Activated CD4-positive, alpha-beta T cell treated with anti-CD3 and anti-CD28 coated beads, Interleukin-2, Interleukin-4, amounts not matched to agents 100 ng/mL and 50 ng/mL, durations not matched to agents 16 hours and 8 hours (primary cell): ENCODE measurements around the gene FREY1.

Source experiments
- DNase-seq: peaks from one replicate; pipeline ENCODE4 v3.0.0-alpha.2; 2020; ENCODE audit warnings: low spot score

The FREY1 gene

GRCh38 chr11:45906965-45907611 is at the start of gene FREY1:
Gene FREY1, minus strand, starts transcription at chr11:45907271. Its CDS starts 26 bp downstream, at chr11:45907245.
- DNase-seq, result no peak

DNA sequence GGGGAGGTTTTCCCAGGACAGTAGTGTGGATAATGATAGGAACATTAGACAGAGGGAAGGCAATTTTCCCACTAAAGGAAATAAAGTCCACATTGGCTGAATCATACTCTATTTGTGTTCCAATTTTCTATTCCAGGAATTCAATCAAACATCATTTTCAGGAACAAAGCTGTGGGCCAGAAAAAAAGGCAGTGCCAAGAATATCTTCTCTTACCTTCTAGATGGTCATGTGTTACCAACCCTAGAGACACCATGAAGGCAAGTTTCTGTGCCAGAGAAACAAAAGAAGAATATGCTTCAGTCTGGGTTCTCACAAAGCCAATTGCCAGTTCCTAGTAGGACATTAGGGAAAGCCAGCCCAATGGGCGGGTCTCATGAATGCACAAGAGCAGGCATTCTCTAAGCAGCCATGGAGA is 42.9 kb upstream of the FREY1 start:
- DNase-seq, result no peak

DNA sequence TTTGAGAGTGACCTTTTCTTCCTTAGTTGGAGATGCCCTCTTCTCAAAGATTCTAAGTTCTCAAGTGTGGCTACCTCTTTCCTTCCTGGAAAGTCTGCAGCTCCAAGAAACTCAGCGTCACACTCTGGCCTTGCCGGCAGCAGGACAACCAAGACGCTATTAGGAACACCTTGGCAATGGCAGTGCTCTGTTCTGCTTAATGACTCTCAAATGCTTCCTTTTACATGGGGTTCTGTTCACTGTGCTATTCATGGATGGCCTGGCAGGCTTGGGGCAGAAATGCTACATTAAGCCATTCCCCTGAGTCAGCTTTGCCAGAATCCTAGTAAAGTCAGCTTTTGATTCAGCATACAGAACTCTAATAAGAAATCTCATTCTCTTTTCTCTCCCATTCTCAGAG is 41.3 kb upstream of the FREY1 start:
- DNase-seq, result no peak

DNA sequence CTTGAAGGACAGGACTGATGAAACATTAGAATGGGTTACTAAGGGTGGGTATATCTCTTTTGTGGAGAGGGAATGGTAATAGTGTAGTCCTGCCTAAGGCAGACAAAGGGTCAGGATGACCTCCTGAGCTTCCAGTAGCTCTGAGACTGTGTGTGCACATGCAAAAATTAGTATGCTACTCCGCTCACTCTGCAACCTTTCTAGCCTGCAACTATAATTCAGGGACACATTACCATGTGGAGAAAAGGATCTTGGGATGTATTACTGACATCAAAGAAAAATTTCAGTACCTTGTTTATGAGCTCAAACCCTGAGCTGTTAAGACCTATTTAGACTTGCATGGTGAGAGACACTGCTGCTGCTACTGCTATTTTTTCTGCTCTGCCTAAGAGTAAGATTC is 40.8 kb upstream of the FREY1 start:
- DNase-seq, result no peak

- no peak for DNase-seq
Observed at GRCh38 chr11:45945397-45945999, 38.4 kb upstream of the FREY1 start.

GRCh38 chr11:45942381-45942780 is 35.3 kb upstream of the FREY1 start:
- no peak for DNase-seq

GRCh38 chr11:45941285-45941684 is 34.2 kb upstream of the FREY1 start:
- DNase-seq, result no peak

DNA sequence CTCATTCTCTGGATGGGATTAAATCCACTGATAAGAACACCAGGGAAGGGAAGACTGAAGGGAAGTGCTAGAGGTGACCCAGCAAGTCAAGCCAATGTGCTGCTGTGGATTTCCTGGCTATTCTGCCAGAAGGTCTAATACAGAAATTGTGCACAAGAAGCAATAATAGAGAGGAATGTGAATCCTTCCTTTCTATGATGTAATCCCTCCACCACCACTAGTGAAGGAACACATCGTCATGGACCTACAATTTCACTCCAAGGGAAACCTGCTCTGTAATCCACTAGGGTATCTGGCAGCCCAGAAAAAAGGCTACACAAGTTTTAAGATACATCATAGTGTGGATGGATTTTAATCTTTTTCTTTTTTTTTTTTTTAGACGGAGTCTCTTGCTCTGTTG is 32.8 kb upstream of the FREY1 start:
- DNase-seq, result no peak

GRCh38 chr11:45937916-45938315 is 30.8 kb upstream of the FREY1 start:
- DNase-seq, result no peak

- no peak for DNase-seq
Observed at GRCh38 chr11:45936511-45937054, 29.5 kb upstream of the FREY1 start.

DNA sequence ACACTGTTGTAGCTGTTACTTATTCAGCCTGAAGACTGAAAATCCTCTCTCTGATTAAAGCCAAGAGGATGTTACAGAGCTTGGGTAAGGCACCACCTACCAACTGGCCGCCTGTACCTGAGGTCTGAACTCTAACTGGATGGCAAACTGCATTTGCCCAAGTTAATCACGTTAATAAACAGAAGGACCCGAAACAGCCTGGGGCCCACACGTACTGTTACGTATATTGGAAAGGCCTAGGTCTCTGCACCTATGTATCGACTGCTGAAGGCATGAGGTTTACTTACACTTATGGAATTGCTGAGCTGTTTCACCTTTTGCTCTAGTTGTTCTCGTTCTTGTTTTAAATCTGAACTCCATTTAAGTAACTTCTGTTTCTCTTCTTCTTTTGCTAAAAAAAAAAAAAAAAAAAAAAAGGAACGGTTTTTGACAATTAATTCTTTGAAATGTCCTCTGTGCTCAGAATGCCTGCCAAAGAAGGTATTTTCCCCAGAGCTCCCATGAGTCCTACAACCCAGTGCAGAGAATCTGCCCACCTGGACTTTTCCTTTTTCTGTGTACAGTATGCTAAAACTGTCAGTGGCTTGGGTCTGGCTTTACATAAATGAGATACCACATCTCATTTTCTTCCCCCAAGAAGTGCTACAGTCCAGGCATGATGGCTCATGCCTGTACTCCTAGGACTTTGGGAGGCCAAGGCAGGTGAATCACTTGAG is 28.4 kb upstream of the FREY1 start:
- no peak for DNase-seq

GRCh38 chr11:45934580-45935318 is 27.7 kb upstream of the FREY1 start:
- no peak for DNase-seq

- no peak for DNase-seq
Observed at GRCh38 chr11:45933846-45934579, 26.9 kb upstream of the FREY1 start.

GRCh38 chr11:45933131-45933831 is 26.2 kb upstream of the FREY1 start:
- no peak for DNase-seq

GRCh38 chr11:45932217-45932616 is 25.1 kb upstream of the FREY1 start:
- no peak for DNase-seq

DNA sequence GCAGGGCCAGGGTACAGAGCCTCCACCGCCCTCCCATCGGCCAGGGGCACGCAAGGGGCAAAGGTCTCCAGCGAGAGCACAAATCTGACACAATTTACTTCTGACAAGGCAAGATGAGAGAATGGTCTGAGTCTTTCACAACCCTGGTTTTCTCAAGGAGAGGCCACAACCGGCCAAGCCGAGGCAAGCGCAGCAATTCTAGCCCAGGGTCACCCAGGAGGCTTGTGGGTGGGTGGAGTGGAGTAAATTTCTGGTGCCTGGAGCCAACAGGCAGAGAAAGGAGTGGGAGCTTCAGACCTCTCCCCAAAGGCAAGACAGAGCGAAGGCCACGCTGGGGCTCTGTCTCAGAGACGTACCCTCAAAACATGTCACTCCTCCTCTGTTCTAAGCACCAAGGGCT is 24.7 kb upstream of the FREY1 start:
- no peak for DNase-seq

- no peak for DNase-seq
Observed at GRCh38 chr11:45930951-45931570, 24.0 kb upstream of the FREY1 start.

DNA sequence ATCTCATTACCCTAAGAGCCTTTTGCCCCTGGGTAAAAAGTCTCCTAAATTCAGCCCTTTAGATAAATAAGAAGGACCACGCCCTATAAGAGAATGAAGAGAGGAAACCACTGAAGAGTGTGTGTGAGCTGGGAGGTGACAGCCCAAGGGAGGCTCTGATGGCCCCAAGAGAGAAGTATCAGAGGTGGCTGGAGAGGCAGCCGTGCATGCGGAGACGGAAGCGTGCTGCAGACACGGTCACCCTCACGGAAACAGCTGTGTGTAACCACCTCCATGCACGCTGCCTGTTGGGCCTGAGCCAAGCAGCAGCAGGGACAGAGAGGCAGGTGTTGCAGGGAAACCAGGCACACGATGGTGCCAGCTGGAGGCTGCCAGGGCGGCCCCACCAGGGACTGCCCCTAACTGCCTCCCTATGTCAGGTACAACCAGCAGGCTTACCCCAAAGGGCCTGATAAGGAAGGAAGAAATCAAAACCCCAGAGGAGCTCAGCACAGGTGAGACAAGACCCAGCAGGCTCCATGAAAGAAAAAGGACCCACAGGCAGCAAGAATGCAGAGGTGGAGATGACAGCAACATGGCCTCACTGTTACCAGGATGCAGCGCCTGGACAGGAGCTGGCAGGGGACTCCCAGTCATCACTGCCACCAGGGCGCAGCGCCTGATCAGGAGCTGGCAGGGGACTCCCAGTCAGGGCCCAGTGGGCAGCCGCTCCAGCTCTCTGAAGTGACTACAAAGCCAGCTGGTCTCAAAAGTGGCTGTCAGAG is 23.1 kb upstream of the FREY1 start:
- no peak for DNase-seq

- no peak for DNase-seq
Observed at GRCh38 chr11:45929486-45930030, 22.5 kb upstream of the FREY1 start.
